ENCODE data around the gene SYVN1. TPM values are rescaled to one million over a fixed set of nuclear protein-coding genes. Genes with fewer than 3 reads are reported as not detected.

SYVN1 gene
- total and polyA plus RNA-seq, 2 donors (not counting 1 experiment from before 2014, with no cell fraction given): 187 to 282 TPM

- Histone ChIP-seq H3K9ac (ENCODE audit: low read length) (no peak overlapping the region), H3K79me2 (ENCODE audit: control insufficient read depth, insufficient read depth, low read length) (peaks cover 9% of the 10 kb centered on the region), H3K27me3 (replicated peaks in 1 of 4; ENCODE audit: control extremely low read depth in 1 of 4, control insufficient read depth in 3 of 4, insufficient read depth in 4 of 4, low read length in 3 of 4) (no peaks in the 10 kb centered on the region), H3K4me2 (replicated peaks; ENCODE audit: low read depth, low read length, poor library complexity, severe bottlenecking) (no peak overlapping the region), H3K4me3 (ENCODE audit: control extremely low read depth in 1 of 5, extremely low read depth in 1 of 5, insufficient read depth in 1 of 5, low read depth in 2 of 5, low read length in 4 of 5) (no peak overlapping the region), H4K20me1 (ENCODE audit: control insufficient read depth, insufficient read depth, low read length, poor library complexity, severe bottlenecking) (no peaks in the 10 kb centered on the region), H3K27ac (ENCODE audit: low read length in 2 of 2) (no peak overlapping the region), H3K4me1 (ENCODE audit: control insufficient read depth in 2 of 2, insufficient read depth in 2 of 2, low read length in 2 of 2) (peaks cover 8 to 13% of the 10 kb centered on the region in 2 donors), H2AFZ (ENCODE audit: insufficient read depth, low read depth, low read length, poor library complexity, severe bottlenecking) (no peak overlapping the region), H3K36me3 (replicated peaks in 1 of 2; ENCODE audit: control extremely low read depth in 1 of 2, control insufficient read depth in 1 of 2, extremely low read depth in 1 of 2, insufficient read depth in 2 of 2, low read length in 1 of 2) (no peaks in the 10 kb centered on the region), H3K9me3 (ENCODE audit: control extremely low read depth in 1 of 3, control insufficient read depth in 2 of 3, insufficient read depth in 1 of 3, low read length in 2 of 3) (no peaks in the 10 kb centered on the region)
- Mint-ChIP-seq H3K27me3 (no peaks in the 10 kb centered on the region), H3K9me3 (ENCODE audit: insufficient read depth) (no peaks in the 10 kb centered on the region), H3K27ac (no peak overlapping the region), H3K4me1 (peaks cover 14% of the 10 kb centered on the region), H3K4me3 (no peak overlapping the region)
- 87% methylated on average over 6 of the region's 10 CpGs for WGBS (ENCODE audit: insufficient coverage)
- POLR2A ChIA-PET: no interaction called here
- DNase-seq (no peak), ATAC-seq (ENCODE audit: low read depth) (no peak)
- CTCF ChIA-PET: interaction anchor here (1.3 kb wide), 1 partner anchor 11 kb away, joined by 3 read pairs; no protein-coding TSS in a partner anchor
- no peak for TF ChIP-seq CTCF (IDR thresholded peaks at IDR 0.05)
- TF ChIP-seq EZH2 (IDR thresholded peaks at IDR 0.05; ENCODE audit: borderline replicate concordance, insufficient read depth, low read depth, low read length, poor library complexity, severe bottlenecking): no peak
- intact Hi-C loops (cut with micrococcal nuclease): no loop called here
Observed at GRCh38 chr11:65172600-65172999, 38.3 kb upstream of the SYVN1 start.

- H3K9me3 Mint-ChIP-seq (ENCODE audit: insufficient read depth): no peaks in the 10 kb centered on the region
- intact Hi-C loops (cut with micrococcal nuclease): no loop called here
- WGBS (ENCODE audit: insufficient coverage): over 99% methylated on average over 15 of the region's 21 CpGs
- H3K36me3 ChIP-seq (replicated peaks in 1 of 2; ENCODE audit: control extremely low read depth in 1 of 2, control insufficient read depth in 1 of 2, extremely low read depth in 1 of 2, insufficient read depth in 2 of 2, low read length in 1 of 2): no peaks in the 10 kb centered on the region
- H3K9ac ChIP-seq (ENCODE audit: low read length): peak within 1 kb of the TSS; percentile 27
- peaks cover 9% of the 10 kb centered on the region for H3K79me2 ChIP-seq (ENCODE audit: control insufficient read depth, insufficient read depth, low read length)
- no peaks in the 10 kb centered on the region for H3K27me3 Mint-ChIP-seq
- DNase-seq (no peak), ATAC-seq (ENCODE audit: low read depth) (no peak)
- peak within 1 kb of the TSS; percentile 43 for H3K4me2 ChIP-seq (replicated peaks; ENCODE audit: low read depth, low read length, poor library complexity, severe bottlenecking)
- H3K4me1 Mint-ChIP-seq: peaks cover 14% of the 10 kb centered on the region
- peak within 1 kb of the TSS; percentile 51 to 72 for H3K27ac ChIP-seq (ENCODE audit: low read length in 2 of 2)
- no peak within 1 kb of the TSS for H3K4me3 ChIP-seq (ENCODE audit: control extremely low read depth in 1 of 5, extremely low read depth in 1 of 5, insufficient read depth in 1 of 5, low read depth in 2 of 5, low read length in 4 of 5)
- no peaks in the 10 kb centered on the region for H4K20me1 ChIP-seq (ENCODE audit: control insufficient read depth, insufficient read depth, low read length, poor library complexity, severe bottlenecking)
- peak within 1 kb of the TSS; percentile 88 for H2AFZ ChIP-seq (ENCODE audit: insufficient read depth, low read depth, low read length, poor library complexity, severe bottlenecking)
- POLR2A ChIA-PET: interaction anchor here (0.7 to 0.8 kb wide), 2 partner anchors 11 to 42 kb away, joined by 3 to 4 read pairs; no protein-coding TSS in a partner anchor
- peak within 1 kb of the TSS; percentile 13 for H3K4me3 Mint-ChIP-seq
- no peaks in the 10 kb centered on the region for H3K27me3 ChIP-seq (replicated peaks in 1 of 4; ENCODE audit: control extremely low read depth in 1 of 4, control insufficient read depth in 3 of 4, insufficient read depth in 4 of 4, low read length in 3 of 4)
- no peaks in the 10 kb centered on the region for H3K9me3 ChIP-seq (ENCODE audit: control extremely low read depth in 1 of 3, control insufficient read depth in 2 of 3, insufficient read depth in 1 of 3, low read length in 2 of 3)
- CTCF ChIA-PET: interaction anchor here (1.0 to 2.2 kb wide), 4 partner anchors 12 to 60 kb away, joined by 3 to 7 read pairs (median 5); partner anchors contain the start of genes CAPN1 and ZNHIT2
- H3K27ac Mint-ChIP-seq: peak within 1 kb of the TSS; percentile 94
- H3K4me1 ChIP-seq (ENCODE audit: control insufficient read depth in 2 of 2, insufficient read depth in 2 of 2, low read length in 2 of 2): peaks cover 8 to 13% of the 10 kb centered on the region in 2 donors
- TF ChIP-seq EZH2 (IDR thresholded peaks at IDR 0.05; ENCODE audit: borderline replicate concordance, insufficient read depth, low read depth, low read length, poor library complexity, severe bottlenecking): no peak
- no peak for TF ChIP-seq CTCF (IDR thresholded peaks at IDR 0.05)
Observed at GRCh38 chr11:65170058-65170534, 35.8 kb upstream of the SYVN1 start, which contains the start of gene SPDYC. SPDYC (plus strand) TSS chr11:65170233; CDS start chr11:65171358, 1,125 bp downstream.
